ENCODE data around the gene TPP2.

DNA sequence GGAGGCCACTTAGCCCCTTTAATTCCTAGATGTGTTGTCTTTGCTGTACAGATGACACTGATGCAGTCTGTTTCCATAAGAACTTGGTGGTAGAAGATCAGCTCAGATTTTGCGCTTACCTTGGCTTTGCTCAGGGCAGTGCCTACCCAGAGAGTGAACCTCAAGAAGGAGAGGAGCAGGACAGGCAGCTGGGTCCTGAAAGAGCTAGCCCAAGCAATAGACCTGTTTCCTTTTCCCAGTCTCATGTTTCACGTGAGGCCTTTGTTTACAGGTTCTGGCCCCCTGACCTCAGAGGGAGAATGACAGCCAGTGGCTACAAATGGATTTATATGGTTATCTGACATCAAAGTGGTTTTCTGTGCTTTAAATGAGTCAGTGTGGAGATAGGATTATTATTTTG, 58.0 kb downstream of the TPP2 start:
- TF ChIP-seq EZH2 (optimal IDR thresholded peaks at IDR 0.05; ENCODE audit: low read depth, low read length) (no peak), EZH2phosphoT487 (IDR thresholded peaks at IDR 0.05; ENCODE audit: low read length) (no peak)
- TF ChIP-seq, protein P1, sequence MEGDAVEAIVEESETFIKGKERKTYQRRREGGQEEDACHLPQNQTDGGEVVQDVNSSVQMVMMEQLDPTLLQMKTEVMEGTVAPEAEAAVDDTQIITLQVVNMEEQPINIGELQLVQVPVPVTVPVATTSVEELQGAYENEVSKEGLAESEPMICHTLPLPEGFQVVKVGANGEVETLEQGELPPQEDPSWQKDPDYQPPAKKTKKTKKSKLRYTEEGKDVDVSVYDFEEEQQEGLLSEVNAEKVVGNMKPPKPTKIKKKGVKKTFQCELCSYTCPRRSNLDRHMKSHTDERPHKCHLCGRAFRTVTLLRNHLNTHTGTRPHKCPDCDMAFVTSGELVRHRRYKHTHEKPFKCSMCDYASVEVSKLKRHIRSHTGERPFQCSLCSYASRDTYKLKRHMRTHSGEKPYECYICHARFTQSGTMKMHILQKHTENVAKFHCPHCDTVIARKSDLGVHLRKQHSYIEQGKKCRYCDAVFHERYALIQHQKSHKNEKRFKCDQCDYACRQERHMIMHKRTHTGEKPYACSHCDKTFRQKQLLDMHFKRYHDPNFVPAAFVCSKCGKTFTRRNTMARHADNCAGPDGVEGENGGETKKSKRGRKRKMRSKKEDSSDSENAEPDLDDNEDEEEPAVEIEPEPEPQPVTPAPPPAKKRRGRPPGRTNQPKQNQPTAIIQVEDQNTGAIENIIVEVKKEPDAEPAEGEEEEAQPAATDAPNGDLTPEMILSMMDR (IDR thresholded peaks at IDR 0.05; ENCODE audit: low read length) = no peak
